GM21447 (cell line): Measurements from ENCODE around the gene ANKFN1.

Experiments
- ATAC-seq: cut with Tn5 transposase; IDR thresholded peaks from one replicate; pipeline ENCODE4 v1.9.1; 2021; ENCODE audit not compliant: unreplicated experiment

The ANKFN1 gene

GRCh38 chr17:56178203-56178602 is 24.9 kb downstream of the ANKFN1 start:
- ATAC-seq, result no peak

- no peak for ATAC-seq
These were observed 28.8 kb downstream of the ANKFN1 start for GRCh38 chr17:56182081-56182480.

DNA sequence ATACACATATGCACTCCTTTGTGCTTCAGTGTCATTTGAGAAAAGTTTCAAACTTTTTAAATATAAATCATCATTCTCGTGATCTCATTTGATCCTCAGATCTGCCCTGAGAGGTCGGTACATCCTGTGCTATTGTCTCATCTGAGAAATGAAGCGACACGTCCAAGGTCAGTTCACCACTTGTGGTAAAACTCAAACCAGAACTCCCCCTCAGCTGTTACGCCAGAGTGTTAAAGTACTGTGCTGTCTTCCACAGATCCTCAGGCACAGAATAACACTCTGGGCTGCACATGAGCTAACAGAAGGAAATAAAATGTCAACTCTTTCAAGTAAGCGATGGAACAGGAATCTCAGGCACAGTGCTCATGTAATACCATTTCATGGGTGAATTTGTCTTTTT is 31.4 kb downstream of the ANKFN1 start:
- ATAC-seq, result no peak

- ATAC-seq, result no peak
These were observed 32.4 kb downstream of the ANKFN1 start for GRCh38 chr17:56185491-56186221.

DNA sequence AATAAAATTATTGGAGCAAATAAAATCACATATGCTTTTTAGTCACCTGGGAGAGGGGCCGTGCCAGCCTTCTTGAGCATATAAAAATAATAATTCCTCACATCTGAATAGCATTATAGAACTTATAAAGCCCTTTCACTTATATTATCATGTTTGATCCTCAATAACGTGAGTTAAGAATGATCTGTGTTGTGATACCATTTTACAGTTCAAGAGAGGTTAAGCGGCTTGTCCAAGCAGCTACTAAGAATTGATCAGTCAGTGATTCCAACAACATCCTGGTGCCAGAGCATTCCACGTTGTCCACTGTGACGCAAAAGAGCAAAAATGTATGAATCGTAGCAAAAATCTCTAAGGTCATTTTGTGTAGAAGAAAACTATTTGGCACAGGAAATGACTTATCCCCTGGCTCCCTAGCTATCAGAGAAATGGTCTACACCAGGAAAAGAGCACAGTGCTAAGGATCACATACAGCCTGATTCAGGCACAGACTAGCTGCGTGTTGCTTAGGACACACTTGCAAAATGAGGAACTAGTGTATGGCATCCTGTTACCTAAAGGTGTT is 33.0 kb downstream of the ANKFN1 start:
- no peak for ATAC-seq

- ATAC-seq, result no peak
These were observed 50.2 kb downstream of the ANKFN1 start for GRCh38 chr17:56203430-56203829.

DNA sequence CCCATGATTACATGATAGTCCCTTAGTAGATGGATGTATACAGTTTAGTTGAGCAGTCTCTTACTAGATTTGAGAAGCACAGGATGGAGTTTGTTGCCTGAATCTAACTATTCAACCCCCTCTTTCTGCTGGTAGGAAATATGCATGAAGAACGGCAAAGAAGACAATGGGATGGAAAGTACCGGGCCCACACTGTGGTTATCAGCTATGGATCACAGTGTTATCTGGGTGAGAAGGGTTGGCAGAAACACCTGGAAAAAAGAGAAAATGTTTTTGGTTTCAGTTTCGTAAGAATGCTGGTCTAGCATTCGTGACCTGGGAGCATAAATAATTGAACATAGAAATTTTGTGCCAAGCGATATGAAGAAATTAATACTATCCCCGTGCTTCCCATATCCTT is 53.1 kb downstream of the ANKFN1 start:
- ATAC-seq, result no peak

- no peak for ATAC-seq
These were observed 59.8 kb downstream of the ANKFN1 start for GRCh38 chr17:56213031-56213430.

GRCh38 chr17:56217921-56218320 is 64.6 kb downstream of the ANKFN1 start:
- ATAC-seq, result no peak

GRCh38 chr17:56222255-56222654 is 69.0 kb downstream of the ANKFN1 start:
- no peak for ATAC-seq

- ATAC-seq, result no peak
These were observed 77.4 kb downstream of the ANKFN1 start for GRCh38 chr17:56230660-56231059.

DNA sequence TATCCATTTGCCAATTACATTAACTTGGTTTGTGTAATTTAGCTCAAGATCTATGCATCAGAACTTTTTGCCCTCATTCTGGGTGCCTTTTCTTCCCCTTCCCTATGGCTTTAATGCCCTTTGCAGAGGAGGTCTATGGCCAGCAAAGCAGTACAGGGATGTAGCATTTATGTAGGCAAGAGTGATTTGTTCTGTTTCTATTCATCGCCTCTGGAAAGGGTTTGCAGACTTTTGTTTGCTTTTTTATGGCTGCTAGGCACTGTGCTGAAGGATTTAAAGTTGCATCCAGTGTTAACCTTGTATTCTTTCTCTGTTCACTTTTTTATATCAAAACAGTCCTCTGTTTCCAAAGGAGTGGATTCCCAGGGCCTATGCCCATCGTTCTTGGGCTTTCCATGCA is 78.0 kb downstream of the ANKFN1 start:
- no peak for ATAC-seq

GRCh38 chr17:56231693-56232092 is 78.4 kb downstream of the ANKFN1 start:
- ATAC-seq, result no peak

GRCh38 chr17:56244268-56244890 is 91.1 kb downstream of the ANKFN1 start:
- no peak for ATAC-seq

DNA sequence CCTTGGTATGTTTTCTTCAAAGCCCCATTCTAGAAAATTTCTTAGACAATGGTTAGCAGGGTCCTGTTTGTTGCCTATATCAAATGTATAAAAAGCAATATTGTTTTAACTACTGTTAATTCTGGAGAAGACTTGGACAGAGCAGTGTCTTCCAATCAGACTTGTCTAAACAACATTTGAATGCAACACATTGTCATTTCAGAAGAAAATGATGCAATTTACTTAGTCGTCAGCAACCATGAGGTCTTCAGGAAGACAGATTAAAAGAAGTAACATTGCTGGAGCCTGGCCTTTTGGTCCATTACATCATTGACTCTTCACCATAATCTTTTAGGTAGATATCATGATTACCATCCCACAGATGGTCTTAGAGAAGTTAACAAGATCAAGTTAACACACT is 94.5 kb downstream of the ANKFN1 start:
- no peak for ATAC-seq

- ATAC-seq, result no peak
These were observed 103.8 kb downstream of the ANKFN1 start for GRCh38 chr17:56257075-56257474.

GRCh38 chr17:56260376-56261002 is 107.2 kb downstream of the ANKFN1 start:
- ATAC-seq, result no peak

- ATAC-seq, result no peak
These were observed 109.5 kb downstream of the ANKFN1 start for GRCh38 chr17:56262803-56263202.

DNA sequence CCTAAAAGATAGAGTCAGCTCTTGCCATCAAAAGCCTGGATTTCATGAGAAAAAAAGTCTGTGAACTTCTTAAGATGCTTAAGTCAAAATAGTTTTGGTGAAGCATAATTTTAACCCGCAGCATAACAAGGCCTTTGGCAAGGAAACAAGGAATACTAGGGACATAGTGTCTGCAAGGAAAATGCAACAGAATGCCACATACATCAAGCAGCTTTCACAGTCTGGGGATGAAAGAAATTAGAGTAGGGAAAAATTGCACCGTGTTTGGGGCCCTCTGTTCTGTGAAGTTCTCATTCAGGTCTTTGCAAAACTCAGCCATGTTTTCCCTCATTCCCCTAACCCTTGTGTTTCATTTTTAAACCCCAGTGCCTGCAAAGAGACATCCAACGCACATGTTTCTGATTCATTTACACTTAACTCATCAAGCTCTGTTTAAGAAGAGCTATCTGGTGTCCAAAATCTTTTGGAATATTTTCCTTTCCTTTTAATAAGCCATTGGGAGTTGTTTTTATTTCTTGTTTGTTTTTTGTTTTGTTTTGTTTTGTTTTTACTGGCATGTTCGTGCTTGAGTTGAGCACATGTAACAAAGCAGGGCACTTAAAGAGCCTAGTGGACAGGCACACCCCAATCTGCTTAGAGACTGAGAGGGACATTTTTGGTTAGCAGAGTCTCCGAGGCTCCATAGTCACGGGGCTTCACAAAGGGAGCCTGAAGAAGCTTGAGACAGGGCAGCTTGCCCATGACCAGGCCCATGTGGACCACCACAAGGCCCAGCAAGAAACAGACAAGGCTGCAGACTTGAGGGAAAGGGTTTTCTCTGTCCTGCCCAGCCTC is 116.5 kb downstream of the ANKFN1 start:
- ATAC-seq, result no peak

- ATAC-seq, result no peak
These were observed 121.2 kb downstream of the ANKFN1 start for GRCh38 chr17:56274491-56274890.

DNA sequence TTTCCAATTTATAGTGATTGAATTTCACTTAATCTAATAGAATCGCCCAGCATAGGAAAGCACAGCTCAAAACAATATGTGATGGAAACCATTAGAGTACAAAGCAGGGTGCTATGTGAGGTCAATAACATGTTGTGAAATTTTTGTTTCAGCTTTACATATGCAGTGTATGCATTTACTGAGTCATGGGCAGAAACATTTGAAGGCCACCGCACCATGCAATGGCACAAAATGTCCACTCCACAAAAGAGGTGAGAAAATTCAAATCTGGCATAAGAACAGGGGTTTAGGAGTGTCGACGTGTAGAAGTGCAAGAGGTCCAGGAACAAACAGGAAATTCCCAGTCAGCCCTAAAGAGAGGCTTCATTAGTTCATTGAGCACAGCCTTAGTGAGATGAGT is 131.2 kb downstream of the ANKFN1 start:
- no peak for ATAC-seq
